GM21576 (cell line): Measurements from ENCODE around the gene MAP3K4.
"Not testable (repeated sequence)": the region's sequence is repeated elsewhere in the genome, so short reads cannot be mapped to it uniquely, and the experiment has no call there.

Experiments used
- ATAC-seq: cut with Tn5 transposase; IDR thresholded peaks from one replicate; pipeline ENCODE4 v1.9.1; 2021; ENCODE audit warnings: mild to moderate bottlenecking, moderate library complexity; ENCODE audit not compliant: unreplicated experiment

Gene MAP3K4

DNA sequence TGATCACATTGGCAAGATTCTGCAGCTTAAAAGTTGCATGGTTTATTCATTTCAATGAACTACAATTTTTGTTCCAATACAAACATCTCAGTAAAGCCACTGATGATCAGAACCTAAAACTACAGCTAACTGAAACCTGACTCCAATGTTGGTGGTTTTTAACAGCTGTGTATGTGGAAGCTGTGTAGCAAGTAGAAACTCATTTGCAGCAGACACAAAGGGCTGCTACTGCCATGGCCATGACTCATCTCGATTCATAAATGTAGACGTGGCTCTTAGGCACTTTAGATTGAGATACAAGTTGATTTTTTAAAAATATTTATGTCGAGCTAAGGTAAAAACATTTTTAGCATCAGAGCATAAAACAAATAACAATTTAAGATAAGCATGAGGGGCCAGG, 19.5 kb upstream of the MAP3K4 start:
- ATAC-seq = no peak

DNA sequence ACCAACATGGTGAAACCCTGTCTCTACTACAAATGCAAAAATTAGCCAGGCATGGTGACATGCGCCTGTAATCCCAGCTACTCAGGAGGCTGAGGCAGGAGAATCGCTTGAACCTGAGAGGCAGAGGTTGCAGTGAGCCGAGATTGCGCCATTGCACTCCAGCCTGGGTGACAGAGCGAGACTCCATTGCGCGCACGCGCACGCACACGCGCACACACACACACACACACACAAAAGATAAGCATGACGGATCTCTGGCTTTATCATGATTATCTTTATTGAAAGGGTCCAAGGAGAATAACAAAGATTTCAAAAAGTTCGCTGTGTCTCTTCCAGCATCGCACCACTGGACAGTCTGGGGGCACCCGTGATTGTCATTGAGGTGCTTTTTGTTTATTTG, 19.0 kb upstream of the MAP3K4 start:
- not testable (repeated sequence) for ATAC-seq

DNA sequence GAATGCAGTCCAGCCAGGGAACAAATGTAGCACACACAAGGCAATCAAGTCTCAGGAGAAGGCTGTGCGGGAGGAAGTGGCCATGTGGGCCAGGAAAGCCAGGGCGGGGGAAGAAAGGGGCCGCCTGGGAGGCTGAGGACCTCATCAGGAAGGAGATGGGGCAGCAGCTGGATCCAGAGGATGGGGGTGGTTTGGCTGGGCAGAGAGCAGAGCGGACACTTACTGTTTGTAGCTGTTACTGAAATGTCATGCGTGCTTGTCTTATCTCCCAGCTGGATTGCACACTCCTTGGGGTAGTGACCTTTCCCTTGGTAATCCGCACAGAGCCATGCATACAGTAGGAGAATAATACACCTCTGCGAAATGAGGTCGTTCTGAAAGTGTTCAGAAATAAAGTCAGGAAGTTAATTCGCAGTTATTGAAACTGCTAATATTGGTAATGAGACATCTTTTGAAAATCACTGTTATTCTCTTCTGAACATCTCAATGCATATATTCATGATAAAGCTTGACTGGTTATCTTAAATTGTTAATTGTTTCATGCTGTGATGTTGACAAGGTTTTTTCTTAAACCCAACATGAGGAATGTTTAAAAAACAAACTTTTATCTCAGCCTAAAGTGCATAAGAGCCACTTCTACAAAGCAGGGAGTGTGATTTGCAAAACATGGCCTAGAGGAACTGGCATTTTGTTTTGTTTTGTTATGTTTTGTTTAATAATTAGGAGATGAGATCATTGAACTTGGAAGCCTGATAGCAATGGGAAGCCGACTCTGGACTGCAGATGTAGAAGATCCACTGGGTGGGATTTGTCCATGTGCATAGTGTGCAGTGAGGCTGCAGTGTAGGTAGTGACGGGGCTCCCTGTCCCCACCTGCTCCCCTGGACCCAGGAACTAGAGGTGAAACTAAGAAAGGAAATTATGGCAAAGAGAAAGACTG, 18.0 kb upstream of the MAP3K4 start:
- no peak for ATAC-seq

DNA sequence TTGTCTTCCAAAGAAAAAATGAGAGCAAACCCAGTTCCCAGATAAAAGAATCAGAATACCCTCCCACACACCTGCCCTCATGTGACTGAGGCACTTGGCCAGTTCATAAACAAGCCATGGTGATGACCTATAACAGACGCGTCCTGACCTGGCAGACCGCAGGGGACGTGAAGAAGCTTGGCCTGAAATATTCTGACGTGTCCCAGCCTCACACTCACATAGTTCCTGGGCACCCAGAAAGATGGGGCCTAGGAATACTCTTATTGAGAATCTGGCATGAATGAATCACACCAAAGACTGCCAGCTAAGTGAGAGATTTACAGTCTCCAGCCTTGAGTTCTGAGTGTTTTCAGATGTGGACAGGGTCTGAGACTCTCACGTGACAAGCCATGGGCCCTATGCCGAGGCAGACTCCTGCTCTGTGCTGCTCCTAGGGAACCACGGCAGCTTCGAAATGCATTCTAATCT, 17.2 kb upstream of the MAP3K4 start:
- ATAC-seq = no peak

DNA sequence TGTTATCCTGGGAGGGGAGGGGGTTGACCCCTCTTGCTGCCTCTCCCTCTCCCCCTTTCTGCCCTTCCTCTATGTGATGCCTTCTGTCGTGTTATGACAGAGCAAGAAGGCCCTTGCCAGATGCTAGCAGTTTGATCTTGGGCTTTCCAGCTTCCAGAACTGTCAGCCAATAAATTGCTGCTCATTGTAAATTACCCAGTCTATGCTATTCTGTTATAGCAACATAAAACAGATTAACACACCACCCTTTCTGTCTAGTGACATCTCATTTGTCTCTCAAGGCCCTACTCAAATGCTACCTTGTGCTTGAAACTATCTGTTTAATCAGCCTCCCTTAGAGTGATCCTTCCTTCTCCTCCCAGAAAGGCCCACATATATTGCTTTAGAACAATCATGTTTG, 16.4 kb upstream of the MAP3K4 start:
- ATAC-seq = no peak

DNA sequence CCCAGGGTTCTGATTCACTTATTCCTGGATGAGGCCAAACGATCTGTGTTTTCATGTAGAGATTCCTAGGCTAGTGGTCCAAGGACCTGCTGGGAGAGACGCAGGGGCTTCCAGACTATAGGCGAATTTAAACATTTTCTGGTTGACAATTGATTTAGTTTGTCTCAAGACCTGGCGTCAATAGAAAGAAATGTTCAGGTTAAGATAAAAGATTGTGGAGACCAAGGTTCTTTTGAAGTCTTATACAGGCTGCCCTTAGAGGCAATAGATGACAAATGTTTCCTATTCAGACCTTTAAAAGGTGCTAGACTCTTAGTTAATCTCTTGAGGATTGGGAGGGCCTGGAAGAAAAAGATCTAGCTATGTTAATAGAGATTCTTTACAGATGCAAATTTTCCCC, 15.6 kb upstream of the MAP3K4 start:
- ATAC-seq = not testable (repeated sequence)

DNA sequence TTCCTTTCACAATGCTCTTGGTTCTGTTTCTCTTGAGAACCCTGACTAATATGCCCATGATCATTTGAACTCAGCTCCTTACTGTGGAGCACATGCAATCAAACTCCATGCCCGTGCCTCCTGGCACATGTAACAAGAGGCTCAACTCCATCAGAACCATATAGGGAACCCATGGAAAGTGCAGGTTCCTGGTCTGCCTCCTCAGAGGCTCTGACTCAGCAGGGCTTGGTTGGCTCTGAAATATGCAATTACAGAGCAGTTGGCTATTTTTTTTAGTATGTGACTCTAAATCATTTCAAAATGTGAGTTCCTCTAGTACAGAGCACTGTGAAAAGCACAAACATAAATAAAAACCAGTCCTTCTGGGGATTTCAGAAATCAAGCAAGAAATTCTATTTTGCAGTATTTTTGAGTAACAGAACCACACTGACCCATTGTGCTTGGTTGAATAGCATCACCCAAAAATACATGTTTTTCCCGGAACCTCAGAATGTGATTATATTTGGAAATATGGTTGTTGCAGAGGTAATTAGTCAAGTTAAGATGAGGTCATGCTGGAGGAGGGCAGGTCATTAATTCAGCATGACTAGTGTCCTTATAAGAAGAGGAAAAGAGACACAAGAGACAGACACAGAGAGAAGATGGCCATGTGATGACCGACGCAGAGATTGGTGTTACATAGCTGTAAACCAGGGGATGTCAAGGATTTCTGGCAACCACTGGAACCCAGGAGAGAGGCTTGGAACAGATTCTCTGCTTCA, 13.2 kb upstream of the MAP3K4 start:
- no peak for ATAC-seq

DNA sequence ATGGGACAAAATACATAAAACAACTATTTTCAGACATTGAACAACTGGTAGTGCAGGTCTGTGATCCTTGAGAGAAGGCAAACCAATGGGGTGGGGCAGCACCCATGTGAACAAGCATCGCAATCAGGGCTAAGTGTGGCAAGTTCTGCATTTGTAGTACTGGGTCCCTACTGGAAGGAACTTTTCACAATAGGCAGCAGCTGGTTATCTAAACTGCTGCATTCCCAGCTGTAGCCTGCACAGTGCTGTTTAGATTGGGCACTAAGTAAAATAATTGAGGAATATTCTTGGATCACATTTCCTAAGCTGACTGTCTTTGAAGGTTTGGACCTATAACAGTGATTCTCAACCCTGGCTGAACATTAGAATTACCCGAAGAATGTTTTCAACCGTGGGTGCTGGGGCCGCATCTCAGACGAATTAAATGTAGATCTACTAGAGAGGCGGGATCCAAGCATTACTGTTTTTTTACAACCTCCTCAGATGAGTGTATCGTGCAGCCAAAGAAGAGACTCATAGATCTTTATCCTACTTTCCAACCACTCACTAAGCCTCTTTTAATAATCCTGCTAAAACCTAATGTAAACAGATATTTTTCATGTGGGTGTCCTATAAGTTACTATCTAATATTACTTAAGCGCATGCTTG, 12.4 kb upstream of the MAP3K4 start:
- no peak for ATAC-seq

DNA sequence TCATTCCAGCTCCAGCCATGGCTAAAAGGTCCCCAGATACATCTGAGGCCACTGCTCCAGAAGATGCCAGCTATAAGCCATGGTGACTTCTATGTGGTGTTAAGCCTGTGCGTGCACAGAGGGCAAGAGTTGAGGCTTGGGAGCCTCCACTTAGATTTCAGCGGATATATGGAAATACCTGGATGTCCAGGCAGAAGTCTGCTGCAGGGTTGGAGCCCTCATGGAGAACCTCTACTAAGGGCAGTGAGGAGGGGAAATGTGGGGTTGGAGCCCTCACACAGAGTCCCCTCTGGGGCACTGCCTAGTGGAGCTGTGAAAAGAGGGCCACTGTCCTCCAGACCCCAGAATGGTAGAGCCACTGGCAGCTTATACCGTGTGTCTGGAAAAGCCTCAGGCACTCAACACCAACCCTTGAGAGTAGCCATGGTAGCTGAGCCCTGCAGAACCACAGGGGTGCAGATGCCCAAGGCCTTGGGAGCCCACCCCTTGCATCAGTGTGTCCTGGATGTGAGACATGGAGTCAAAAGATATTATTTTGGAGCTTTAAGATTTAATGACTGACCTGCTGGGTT, 8.1 kb upstream of the MAP3K4 start:
- not testable (repeated sequence) for ATAC-seq

DNA sequence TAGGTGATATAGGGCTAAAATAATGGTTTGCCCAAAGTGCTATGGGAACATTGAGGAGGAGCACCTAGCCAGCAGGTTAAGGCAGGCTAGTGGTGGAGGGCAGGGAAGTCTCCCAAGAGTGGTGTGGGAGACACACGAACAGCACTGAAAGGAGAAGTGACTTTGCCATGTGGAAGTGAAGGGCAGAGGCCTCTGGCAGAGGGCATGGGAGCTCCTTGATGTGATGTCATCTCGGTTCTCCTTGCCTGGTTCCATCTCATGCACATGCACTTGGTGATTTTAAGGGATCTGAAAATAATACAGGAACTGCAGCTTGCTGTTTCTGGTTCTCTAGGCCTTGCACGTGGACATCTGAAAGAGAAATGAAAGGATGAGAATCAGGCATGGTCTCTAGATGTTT, 4.7 kb upstream of the MAP3K4 start:
- no peak for ATAC-seq

DNA sequence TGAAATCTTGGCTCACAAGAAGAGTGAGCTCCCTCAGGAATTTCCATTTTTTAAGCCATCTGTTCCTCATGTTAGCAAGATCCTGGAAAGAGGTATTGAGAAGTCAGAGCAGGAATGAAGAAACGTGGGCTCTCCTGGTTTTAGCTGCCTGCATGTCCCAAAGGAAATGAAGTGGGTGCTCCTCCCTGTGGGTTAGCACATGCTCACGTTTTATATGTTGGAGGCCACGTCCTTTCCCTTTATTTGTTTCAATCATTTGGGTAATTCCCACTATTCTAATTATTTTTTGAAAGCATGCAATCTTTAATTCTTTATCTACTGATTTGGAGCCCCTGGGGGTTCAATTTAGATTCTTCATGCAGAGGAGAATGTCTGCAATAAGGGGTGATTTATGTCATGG, 4.3 kb upstream of the MAP3K4 start:
- ATAC-seq = no peak

DNA sequence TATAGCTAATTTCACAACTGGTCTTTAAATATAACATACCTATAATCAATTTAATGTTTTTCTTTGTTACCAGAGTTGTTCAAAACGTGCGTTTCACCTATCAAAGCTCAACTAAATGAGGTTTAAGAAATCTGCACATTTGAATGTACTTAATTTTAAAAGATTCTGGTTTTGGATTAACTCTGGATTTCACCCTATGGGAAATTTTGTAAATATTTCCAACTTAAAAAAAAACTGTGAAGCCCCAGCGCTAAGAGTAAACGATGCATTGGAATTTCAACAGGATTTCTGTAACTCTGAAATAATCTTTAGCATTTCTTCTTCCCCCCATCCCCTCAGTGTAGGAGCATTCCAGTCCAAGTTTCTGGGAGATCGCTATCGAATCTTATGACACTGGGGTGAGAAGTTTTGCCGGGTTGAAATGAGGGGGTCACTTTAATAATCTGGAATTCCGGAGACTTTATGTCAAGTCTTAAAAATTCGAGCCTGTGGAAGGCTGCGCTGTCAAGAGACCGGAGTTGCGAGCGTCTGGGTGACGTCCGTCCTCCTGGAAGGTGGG, 643 bp upstream of the MAP3K4 start:
- ATAC-seq = no peak

DNA sequence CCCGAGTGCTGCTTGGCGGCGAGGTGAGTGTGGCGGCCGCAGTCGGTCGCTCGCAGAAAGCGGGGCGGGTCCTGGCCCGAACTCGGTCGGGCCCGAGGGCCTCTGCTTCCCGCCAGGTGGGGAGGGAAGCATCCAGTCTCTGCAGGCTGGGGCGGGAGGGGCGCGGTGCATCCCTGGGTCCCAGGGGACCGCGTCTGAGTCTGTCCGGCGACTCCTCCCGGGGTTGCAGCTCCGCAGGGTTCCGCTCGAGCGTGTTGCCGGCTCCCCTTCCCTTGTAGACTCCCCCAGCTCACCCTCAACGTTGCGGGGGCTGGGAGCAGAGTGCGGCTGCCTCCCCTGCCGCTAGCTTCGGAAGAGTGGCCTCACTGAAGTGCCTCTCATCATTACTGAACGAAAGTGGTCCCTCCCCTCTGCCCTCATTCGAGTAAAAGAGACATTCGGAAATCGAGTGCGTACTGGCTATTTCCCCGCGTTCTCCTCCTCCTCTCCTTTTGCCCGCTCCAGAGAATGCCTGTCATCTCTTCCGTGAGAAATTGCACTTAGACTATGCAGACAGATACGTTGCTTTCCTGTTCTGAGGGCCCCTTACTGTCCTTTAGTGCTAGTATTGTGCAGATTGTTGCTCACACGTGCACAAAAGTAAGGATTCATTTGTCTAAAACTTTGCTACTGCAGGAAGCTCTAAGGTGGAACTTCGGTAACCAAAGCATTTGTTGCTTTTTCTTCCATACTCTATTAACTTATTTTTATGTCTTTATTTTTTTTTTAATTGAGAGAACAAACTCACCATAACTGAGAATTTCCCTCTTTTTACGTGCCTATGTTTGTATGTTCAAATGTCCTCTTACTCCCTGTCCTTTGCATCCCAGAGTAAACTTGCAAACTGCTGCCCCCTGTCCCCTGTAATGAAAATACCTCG, 751 bp downstream of the MAP3K4 start:
- peak; percentile 36 for ATAC-seq

DNA sequence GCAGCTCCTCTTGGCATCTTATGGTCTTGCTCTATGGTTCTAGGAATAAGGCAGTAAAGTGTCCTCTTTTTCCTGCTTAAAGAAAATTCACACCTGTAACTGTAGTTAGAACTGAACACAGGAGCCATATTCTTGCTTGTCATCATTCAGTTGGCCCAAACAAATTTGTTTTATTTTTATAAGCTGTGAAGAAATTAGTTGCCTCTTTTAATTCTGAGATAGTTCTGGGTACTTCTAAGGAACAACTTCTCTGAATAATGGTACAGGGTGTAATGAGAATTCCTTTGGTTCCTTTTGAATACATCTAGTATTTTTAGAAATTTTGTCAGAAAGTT, 1.4 kb downstream of the MAP3K4 start:
- ATAC-seq = no peak

DNA sequence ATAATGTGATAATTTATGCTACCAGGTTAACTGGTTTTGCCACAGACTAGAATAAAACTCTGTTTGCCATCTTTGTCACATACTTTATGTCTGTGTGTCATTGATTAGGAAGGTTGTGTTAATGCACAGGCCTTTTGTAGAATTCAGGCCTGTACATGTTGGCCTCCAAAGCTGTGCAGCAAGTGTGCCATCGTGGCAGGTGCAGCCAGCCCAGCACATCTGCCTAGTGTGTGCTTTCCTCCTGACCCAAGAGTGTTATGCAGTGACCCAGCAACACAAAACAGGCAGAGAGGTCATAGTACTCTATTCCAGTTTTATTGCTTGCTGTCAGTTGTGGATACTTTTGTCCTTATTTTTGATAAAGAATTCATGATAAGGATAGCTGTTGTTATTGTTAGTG, 3.7 kb downstream of the MAP3K4 start:
- ATAC-seq = no peak

DNA sequence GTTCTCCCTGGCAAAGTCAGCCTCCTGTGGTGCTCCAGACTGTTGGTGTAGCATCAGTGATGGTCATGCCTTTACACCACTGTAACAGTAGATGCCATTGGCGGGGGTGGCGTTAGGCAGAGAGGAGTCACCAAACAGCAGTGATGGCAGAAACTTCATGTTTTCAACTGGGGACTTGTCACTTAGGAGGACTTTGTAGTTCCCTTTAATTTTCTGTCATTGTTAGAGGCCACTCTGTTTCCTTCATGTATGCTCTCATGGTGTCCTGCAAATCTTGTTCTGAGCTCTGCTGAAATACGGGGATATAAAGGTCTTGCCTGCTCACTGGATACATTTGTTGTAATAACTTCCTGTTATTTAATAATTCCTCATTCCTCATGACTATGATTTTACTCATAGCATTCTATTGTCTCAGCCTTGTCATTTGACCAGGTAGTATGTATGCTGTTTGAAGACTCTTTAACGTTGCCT, 4.6 kb downstream of the MAP3K4 start:
- no peak for ATAC-seq

DNA sequence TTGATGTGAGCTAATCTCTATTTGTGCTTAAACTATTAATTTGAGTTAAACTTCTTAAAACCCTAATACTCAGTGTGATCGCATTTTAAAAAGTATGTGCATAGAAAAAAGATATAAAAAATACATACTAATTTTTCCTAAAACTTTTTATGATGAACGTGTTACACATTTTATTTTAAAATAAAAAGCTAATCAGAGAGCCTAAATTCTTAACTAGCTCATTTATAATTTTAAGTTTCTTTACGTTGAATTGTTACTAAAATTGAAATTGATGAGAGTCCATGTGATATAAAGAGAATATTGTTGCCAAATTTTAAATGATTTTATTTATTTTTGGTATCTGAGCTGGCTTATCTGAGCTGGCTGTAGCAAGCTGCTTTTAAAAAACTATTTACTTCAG, 6.6 kb downstream of the MAP3K4 start:
- no peak for ATAC-seq

DNA sequence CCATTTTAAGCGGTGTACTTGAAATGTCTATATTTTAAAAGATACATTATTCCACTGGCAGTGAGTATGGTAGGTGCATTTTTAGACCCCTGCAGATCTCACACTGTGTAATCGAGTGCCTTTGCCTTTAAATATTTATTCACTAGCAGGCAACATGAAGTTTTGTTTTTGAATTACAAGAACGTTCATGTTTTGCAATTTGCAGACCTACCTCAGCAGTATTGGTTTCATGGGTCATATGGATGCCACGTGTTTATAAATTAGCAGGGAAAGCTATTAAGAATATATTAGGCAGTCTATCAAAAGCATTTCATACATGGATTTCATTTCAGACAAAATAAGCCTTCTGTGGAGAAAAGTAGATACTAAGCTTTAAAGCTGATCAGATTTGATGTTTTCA, 7.2 kb downstream of the MAP3K4 start:
- no peak for ATAC-seq

DNA sequence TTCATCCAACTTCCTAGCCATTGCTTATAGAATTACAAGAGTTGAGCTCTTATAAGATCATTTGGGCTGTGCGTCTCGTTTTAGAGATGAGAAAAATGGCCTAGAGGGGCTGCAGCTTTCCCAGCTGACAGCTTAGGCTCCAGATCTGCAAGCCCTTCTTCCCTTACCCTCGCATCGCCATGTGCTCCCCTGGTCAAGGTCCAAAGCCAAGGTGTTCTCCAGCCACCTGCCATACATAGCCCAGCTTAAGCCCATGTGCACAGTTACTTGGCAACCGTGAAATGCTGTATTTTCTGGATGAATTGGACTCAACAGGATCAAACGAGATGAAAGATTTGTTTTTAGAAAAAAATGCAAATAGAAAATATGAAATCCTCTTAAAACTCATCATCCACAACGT, 7.9 kb downstream of the MAP3K4 start:
- ATAC-seq = no peak

DNA sequence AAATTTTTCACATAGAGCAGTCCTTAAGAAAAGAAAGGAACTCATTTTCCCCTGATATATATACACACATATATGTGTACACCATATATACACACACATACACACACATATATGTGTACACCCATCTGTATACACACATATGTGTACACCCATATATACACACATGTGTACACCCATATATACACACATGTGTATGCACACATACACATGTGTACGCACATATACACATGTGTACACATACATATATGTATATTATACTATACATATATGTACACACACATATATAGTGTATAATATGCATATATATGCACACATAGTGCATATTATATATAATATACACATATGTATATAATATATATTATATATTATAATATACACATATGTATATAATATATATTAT, 9.1 kb downstream of the MAP3K4 start:
- ATAC-seq = no peak
